Neural cell (in vitro differentiated cells): ENCODE measurements around the gene SMCR8.

Experiments
- CTCF ChIP-seq: fragments of 450-650 bp; IDR thresholded peaks from 2 replicates; pipeline ENCODE4 v1.5.1; 2014; ENCODE audit warnings: antibody characterized with exemption, mild to moderate bottlenecking, moderate library complexity; ENCODE audit not compliant: poor library complexity, severe bottlenecking
- RAD21 ChIP-seq: fragments of 450-650 bp; conservative IDR thresholded peaks from 2 replicates; pipeline ENCODE4 v1.6.1; 2014; ENCODE audit warnings: antibody characterized with exemption, mild to moderate bottlenecking, moderate library complexity
- REST ChIP-seq: IDR thresholded peaks from 2 replicates; pipeline ENCODE4 v1.6.1; 2012; ENCODE audit warnings: borderline replicate concordance
- SMC3 ChIP-seq: fragments of 450-650 bp; conservative IDR thresholded peaks from 2 replicates; pipeline ENCODE4 v1.6.1; 2014; ENCODE audit warnings: antibody characterized with exemption, mild to moderate bottlenecking, moderate library complexity; ENCODE audit not compliant: poor library complexity
- TAF1 ChIP-seq: IDR thresholded peaks from 2 replicates; pipeline ENCODE4 v1.6.1; 2012; ENCODE audit warnings: low read depth

GRCh38 chr17:18326572-18326971 lies 11.5 kb downstream of the SMCR8 start:
- TF ChIP-seq CTCF (no peak), RAD21 (no peak), REST (no peak), TAF1 (no peak), SMC3 (no peak)
